GM19023 (cell line): ENCODE data around the gene CCNT1.
"Not testable (repeated sequence)": the region's sequence is repeated elsewhere in the genome, so short reads cannot be mapped to it uniquely, and the experiment has no call there.

Experiments used
- ATAC-seq: cut with Tn5 transposase; IDR thresholded peaks from one replicate; pipeline ENCODE4 v1.9.1; 2021; ENCODE audit warnings: mild to moderate bottlenecking, moderate library complexity; ENCODE audit not compliant: unreplicated experiment

The CCNT1 gene

DNA sequence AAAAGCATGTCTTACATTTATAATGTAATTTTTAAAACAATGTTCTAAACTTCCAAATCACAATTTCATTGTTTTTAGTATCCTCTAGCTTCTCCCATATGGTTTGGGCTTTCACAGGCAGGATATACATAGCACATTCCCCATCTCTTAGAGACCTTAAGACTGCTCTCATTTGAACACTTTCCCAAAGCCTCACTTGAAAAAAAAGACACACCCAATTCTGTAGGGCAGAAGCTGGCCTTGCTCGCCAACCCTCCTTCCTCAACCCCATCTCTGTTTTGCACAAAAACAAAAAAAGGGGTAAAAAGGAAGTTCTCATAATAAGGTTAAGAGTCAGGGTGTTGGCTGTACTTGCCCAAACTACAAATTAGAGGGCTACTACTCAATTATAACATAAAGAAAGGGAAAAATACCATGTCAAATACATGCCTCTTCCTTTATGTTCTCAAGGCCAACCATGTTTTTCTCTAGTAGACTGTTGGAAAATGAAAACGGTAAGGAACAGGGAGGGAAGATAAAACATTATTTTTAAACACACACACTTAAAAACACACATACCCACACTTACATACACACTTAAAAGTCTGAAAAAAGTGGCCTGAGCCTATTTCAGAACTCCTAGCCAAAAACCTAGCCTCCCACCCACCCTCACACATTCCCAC is 24.6 kb downstream of the CCNT1 start:
- no peak for ATAC-seq

DNA sequence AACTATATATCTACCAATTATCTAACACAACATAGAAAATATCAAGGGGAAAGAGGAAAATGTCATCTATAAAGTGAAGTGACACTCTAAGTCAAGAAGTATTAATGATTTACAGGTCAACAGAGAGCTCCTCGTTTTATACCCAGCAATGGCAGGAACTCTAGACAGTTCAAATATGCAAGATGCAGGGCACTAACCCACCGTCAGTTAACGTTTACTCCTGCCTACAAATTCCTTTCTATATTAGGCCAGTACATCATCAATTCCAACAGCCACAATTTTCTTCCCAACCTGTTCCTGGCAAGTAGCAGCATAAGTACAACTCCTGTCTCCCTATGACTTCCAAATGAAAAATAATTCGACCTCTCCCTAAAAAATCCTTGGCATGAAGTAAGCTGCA is 25.5 kb downstream of the CCNT1 start:
- no peak for ATAC-seq

DNA sequence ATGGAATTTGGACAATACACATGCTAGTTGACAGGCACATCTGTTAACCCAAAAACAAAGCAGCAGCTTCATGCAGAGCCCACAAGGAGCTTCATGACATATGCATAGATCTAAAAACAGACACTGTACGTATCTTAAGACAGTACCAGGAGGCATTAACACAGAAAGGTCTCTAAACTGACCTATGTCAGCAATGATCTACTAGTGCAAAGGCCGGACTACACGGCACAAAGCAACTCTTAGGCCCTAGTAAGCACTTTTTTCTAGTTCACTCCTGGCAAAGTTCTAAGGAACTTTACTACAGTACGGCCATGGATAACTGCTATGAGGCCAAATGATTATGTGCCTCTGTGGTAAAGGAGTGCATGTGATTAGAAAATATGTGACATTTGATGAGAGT is 26.1 kb downstream of the CCNT1 start:
- no peak for ATAC-seq

- ATAC-seq, result no peak
These were observed 27.7 kb downstream of the CCNT1 start for GRCh38 chr12:48688836-48689235.

DNA sequence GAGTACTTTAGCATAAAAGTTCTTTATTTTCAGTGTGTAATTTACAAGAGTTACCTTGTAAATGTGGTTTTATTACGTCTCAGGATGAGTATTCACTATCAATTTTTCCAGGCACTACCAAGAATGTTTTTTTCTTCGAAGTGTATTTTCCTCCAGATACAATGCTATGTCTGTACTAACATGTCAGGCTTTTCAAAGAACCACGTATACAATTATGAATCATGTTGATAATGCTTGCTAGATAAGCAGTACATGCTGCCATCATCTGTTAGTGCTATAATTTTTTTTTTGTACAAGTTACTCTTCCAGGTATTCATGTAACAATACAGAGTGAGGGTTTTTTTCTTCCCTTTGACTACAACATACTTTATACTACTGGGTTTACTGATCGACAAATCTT is 28.9 kb downstream of the CCNT1 start:
- ATAC-seq, result no peak

DNA sequence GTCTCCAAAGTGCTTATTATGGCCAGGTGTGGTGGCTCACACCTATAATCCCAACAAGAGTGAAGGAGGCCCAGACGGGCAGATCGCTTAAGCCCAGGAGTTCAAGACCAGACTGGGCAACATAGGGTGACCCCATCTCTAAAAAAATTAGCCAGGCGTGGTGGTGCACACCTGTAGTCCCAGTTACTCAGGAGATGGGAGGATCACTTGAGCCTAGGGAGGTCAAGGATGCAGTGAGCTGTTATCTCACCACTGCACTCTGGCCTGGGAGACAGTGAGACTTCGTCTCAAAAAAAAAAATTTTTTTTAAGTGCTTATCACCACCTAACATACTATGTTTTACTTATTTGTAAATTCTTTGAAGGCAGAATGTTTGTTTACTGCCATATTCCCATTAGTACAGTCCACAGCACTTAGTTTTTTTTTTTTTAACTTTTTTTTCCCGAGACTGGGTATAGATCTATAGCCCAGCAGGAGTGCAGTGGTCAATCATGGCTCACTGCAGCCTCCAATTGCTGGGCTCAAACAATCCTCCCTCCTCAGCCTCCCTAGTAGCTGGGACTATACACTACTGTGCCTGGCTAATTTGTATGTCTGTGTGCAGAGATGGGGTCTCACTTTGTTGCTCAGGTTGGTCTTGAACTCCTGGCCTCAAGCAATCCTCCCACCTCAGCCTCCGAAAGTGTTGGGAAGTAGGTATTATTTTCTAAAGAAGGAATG is 29.7 kb downstream of the CCNT1 start:
- no peak for ATAC-seq

GRCh38 chr12:48686037-48686595 is 30.4 kb downstream of the CCNT1 start:
- ATAC-seq, result no peak

- ATAC-seq, result no peak
These were observed 33.0 kb downstream of the CCNT1 start for GRCh38 chr12:48683534-48683933.

GRCh38 chr12:48682927-48683326 is 33.6 kb downstream of the CCNT1 start:
- ATAC-seq, result no peak

- ATAC-seq, result not testable (repeated sequence)
These were observed 34.0 kb downstream of the CCNT1 start for GRCh38 chr12:48682533-48682905.

- peak; percentile 99 for ATAC-seq
These were observed 34.6 kb downstream of the CCNT1 start, which contains the start of gene KANSL2 for GRCh38 chr12:48681710-48682532. TSS of gene KANSL2 (minus strand) at chr12:48682238. CDS start at chr12:48681632, 606 bp downstream.

DNA sequence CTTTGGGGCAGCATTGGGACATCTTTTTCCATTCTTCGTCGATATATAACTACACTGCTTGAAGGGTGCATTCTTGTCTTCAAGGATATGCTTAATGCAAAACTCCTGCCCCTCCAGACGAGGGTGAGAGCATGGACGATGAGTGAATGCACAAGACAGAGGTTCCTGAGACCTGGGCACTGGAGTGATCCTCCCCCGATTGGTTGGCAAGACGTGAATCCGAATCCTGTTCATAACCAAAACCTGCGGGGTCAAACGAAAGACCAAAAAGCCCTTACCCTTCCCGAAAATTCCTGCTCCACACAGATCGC is 35.2 kb downstream of the CCNT1 start:
- ATAC-seq, result no peak

GRCh38 chr12:48680861-48681260 is 35.6 kb downstream of the CCNT1 start:
- no peak for ATAC-seq

- no peak for ATAC-seq
These were observed 37.8 kb downstream of the CCNT1 start for GRCh38 chr12:48678551-48679185.

GRCh38 chr12:48671231-48671856 is 45.2 kb downstream of the CCNT1 start:
- ATAC-seq, result no peak

- ATAC-seq, result no peak
These were observed 47.5 kb downstream of the CCNT1 start for GRCh38 chr12:48668996-48669395.

DNA sequence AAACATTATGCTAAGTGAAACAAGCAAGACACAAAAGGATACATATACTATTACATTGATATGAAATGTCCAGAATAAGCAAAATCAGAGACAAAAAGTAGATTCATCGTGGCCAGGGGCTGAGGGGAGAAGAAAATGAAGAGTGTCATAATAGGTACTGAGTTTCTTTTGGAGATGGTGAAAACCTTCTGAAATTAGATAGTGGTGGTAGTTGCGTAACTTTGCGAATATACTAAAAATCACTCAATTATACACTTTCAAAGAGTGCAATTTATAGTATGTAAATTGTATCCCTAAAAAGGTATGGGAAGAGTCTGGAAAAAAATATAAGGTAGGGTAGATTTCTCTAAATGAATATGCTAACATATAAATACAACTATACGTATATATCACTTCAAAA is 56.6 kb downstream of the CCNT1 start:
- no peak for ATAC-seq

GRCh38 chr12:48651681-48652080 is 64.8 kb downstream of the CCNT1 start:
- no peak for ATAC-seq

- ATAC-seq, result not testable (repeated sequence)
These were observed 71.2 kb downstream of the CCNT1 start for GRCh38 chr12:48645354-48645753.

- no peak for ATAC-seq
These were observed 73.5 kb downstream of the CCNT1 start for GRCh38 chr12:48643011-48643410.
